Activated CD4-positive, alpha-beta T cell treated with anti-CD3 and anti-CD28 coated beads, Interleukin-2, amount 50 U/mL, for 48 hours (primary cell): ENCODE measurements around the gene DLX6.
A peak's percentile ranks its signal among the peaks of the same experiment; 100 is the strongest.

Source experiments
- DNase-seq, 2 experiments: peaks; one replicate each; pipeline ENCODE4 v3.0.0-alpha.2; 2020

Gene DLX6

GRCh38 chr7:97011536-97012364 is 6.4 kb downstream of the DLX6 start:
- DNase-seq: no peak

GRCh38 chr7:97012365-97013133 is 7.2 kb downstream of the DLX6 start:
- DNase-seq: no peak

GRCh38 chr7:97013134-97013844 is 7.9 kb downstream of the DLX6 start:
- no peak for DNase-seq

- no peak for DNase-seq
Observed at GRCh38 chr7:97013845-97014134, 8.4 kb downstream of the DLX6 start.

- no peak for DNase-seq
Observed at GRCh38 chr7:97014145-97014750, 8.9 kb downstream of the DLX6 start.

GRCh38 chr7:97015279-97015678 is 9.9 kb downstream of the DLX6 start:
- no peak for DNase-seq

GRCh38 chr7:97015756-97016380 is 10.5 kb downstream of the DLX6 start:
- DNase-seq: no peak

GRCh38 chr7:97016381-97017191 is 11.2 kb downstream of the DLX6 start:
- no peak for DNase-seq

GRCh38 chr7:97017192-97018125 is 12.1 kb downstream of the DLX6 start:
- no peak for DNase-seq

GRCh38 chr7:97018126-97018601 is 12.8 kb downstream of the DLX6 start:
- no peak for DNase-seq

- no peak for DNase-seq
Observed at GRCh38 chr7:97018791-97019531, 13.6 kb downstream of the DLX6 start.

- no peak for DNase-seq
Observed at GRCh38 chr7:97019710-97020225, 14.4 kb downstream of the DLX6 start.

- no peak for DNase-seq
Observed at GRCh38 chr7:97020601-97020995, 15.2 kb downstream of the DLX6 start.

GRCh38 chr7:97020996-97021746 is 15.8 kb downstream of the DLX6 start:
- no peak for DNase-seq

- peak in 1 of 2 experiments; percentile 20 for DNase-seq
Observed at GRCh38 chr7:97021747-97022490, 16.6 kb downstream of the DLX6 start.

GRCh38 chr7:97022491-97023306 is 17.3 kb downstream of the DLX6 start:
- DNase-seq: no peak
